ENCODE results near the gene KHNYN.
"Not testable (repeated sequence)": the region's sequence is repeated elsewhere in the genome, so short reads cannot be mapped to it uniquely, and the experiment has no call there.

Gene KHNYN

DNA sequence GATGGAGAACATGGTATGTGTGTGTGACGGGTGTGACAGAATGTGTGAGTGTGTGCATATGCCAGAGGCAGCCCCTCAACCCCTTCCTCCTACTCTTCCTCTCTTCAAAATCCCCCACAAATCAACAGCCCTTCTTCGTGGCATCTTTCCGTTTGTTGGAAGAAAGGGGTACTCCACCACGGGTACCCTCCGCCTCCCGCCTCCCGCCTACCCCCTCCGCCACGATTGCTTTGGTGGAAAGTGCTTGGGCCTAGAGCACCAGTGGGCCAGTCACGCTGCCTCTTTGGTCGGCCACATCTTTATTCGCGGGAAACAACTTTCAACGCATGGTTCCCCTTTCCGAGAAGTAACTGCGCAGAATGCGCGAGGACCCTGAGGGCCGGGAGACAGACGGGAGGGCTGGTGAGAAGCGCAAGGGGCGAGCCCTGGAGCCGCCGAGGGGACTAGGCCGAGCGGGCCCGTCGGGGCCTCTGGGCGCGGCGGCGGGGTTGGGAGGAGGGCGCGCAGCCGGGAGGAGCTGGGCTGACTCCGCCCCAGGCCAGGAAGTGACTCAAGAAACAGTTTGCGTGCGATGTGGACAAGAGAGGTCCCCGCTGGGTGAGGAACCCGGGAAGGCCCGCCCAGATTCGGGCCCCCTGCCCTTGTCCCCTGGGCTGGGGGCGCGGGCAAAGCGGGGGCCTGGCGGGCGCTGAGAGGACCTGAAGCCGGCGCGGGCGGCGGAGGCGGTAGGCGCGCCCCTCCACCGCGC is at the start of gene KHNYN, which contains the start of gene CBLN3:
TSS of gene KHNYN (plus strand) at position 560 of the 748 bp plus-strand sequence. CDS start 777 bp downstream, outside the sequence.
TSS of gene CBLN3 (minus strand) at position 274 of the 748 bp plus-strand sequence. CDS start 614 bp downstream, outside the sequence.
- DNase-seq, result peak; percentile 94

DNA sequence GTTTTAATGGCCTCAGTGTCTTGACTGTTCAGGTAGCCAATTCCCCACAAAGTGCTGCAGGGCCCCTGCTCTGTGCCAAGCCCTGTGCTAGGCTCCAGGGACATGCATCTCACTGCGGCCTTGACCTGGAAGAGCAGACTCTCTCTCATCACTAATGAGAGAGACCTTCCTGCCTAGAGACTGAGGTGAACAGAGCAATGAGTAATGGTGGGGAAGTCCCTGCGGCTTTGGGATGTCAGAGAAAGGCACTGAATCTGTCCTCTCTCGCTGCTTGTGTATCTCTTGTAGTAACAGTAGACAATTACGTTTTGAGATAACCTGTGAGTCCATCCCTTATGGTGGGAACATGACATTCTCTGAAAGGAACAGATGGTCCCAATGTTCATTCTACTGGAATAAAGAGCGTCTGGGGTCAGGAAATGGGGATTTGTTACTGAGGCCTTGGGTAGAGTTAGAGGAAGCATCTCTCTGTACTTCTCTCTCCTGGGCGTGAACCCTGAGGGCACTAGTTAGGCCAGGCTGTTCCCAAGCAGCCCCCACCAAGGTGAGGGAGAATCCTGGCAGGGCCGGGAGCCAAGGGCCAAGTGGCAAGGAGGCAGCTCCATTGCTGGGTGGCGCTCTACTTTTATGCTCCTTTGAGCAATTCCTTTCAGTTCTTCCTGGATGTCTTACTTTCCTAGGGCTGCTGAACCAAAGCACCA is 48.2 kb upstream of the KHNYN start:
- no peak for DNase-seq

GRCh38 chr14:24382064-24382371 is 47.7 kb upstream of the KHNYN start:
- no peak for DNase-seq

DNA sequence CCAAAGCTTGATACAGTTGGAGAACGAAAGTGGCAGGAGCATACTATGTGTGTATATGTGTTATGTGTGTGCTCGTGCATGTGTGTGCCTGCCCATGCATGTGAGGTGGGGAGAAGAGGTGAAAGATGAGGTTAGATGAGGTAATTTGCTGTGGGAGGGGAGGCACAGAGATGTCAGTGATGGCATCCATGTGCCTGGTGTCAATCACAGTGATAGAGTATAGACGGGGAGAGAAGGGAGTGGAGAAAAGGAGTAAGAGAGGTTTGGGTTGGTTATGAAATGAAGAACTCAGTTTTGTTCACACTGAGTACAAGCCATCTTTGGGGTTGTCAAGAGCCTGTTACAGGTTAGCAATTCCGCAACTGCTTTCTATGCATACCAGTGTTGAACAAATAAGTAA is 45.6 kb upstream of the KHNYN start:
- DNase-seq, result no peak

GRCh38 chr14:24385524-24385923 is 44.2 kb upstream of the KHNYN start:
- DNase-seq, result no peak

DNA sequence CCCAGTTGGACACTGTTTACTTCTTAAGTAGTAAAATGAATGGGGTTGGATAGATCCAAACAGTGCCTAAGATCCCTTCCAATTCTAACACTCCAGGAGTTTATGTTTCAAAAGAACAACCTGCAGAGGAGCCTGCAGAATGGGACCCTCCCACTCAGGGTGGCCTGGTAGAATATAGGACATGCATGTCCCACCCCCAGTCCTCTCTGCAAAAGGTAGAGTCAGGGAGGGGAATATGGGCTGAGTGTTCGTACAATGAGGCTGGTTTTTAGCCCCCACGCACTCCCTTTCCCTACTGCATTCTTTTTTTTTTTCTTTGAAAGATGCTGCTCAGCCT is 42.8 kb upstream of the KHNYN start:
- DNase-seq, result no peak

- not testable (repeated sequence) for DNase-seq
Measured at GRCh38 chr14:24387579-24387978, 42.2 kb upstream of the KHNYN start.

GRCh38 chr14:24388474-24389179 is 41.1 kb upstream of the KHNYN start:
- no peak for DNase-seq

GRCh38 chr14:24389226-24389848 is 40.4 kb upstream of the KHNYN start:
- DNase-seq, result no peak

DNA sequence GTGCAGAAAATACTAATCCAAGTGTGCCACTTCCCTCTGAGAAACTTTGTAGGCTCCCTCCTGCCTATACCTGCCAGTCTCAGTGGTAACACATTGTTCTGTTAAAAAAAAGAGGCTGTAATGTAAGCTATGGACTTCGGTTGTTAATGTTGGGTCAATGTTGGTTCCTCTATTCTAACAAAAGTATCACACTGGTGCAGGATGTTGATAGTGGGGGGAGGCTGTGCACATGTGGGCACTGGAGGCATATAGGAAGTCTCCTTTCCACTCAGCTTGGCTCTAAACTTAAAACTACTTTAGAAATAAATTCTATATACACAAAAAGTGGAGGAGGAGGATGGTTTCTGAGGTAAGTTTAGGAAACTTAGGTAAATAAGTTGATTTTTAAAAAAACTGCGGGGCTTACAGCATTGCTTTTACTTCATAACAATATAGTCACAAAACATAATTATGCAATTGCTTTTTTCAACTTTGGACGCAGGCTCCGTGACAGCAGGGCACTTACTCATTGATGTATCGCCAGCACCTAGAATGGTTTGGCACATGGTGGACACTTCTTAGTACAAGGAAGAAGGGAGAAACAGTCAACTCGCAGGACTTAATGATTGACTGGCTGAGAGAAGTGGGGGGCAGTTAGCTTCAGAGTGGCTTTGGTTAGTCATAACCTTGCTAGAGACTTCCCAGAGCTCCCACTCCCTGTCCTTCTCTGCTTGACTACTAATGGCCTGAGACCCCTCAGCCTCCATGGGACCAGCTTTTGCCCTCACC is 38.9 kb upstream of the KHNYN start:
- DNase-seq, result no peak

GRCh38 chr14:24392325-24393091 is 37.2 kb upstream of the KHNYN start:
- DNase-seq, result peak; percentile 63

DNA sequence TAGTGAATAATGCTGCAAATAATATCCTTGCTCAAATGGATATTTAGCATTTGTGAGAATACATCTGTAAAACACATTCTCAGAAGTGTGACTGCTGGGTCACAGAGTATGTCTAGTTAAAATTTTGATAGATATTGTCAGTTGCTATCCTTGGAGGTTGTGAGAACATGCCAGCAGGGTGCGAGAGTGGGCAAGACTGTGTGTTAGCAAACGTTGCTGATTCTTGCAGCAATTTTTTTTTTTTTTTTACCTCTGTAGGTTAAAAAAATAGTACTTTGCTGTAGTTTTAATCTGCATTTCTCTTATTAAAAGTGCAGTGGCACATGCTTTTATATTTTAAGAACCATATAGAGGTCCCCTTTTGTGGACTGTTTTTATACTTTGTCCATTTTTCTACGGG is 35.5 kb upstream of the KHNYN start:
- DNase-seq, result no peak

DNA sequence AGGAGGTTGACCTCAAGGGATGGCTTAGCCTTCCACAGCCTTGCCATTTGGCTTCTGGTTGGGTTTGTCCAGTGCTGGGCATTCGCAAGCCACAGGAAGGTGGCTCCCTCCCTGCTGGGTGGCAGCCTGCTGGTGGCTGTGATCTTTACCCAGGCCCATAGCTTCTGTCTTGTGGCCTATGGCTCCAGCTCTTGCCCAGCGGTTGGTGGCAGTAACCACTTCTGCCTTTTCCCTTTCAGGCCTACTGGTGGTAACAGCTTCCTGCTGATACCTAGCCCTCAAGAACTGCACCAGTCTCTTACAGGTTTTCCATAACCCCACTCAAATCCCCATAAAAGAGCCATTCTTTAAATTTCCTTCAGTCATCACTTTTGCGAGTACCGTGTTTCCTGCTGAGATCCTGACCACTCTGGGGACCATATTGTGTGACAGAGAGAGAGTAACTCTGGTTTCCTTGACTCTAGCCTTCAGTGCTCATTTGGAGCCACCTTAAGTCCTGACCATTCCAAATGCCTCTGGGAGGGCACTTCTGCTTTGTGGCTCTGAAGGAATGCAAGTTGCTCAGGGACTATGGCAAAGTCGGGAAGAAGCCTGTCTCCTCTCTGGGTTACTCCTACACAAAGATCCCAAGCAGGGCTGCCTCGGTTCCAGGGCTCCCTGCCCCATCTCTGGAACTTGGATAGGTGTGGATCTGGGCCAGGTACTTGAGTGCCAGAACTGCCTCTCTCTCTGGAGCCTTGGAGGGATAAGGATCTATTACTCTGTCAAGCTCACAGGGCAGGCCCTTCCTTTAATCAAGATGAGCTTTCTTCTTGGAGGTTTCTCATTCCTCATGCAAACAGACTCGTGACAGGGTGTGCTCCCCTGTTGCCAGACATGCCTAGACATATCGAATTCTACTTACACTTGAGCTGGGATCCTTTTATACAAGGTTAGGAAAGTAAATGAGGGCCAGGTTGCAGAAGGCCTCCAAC is 33.9 kb upstream of the KHNYN start:
- peak; percentile 15 for DNase-seq

DNA sequence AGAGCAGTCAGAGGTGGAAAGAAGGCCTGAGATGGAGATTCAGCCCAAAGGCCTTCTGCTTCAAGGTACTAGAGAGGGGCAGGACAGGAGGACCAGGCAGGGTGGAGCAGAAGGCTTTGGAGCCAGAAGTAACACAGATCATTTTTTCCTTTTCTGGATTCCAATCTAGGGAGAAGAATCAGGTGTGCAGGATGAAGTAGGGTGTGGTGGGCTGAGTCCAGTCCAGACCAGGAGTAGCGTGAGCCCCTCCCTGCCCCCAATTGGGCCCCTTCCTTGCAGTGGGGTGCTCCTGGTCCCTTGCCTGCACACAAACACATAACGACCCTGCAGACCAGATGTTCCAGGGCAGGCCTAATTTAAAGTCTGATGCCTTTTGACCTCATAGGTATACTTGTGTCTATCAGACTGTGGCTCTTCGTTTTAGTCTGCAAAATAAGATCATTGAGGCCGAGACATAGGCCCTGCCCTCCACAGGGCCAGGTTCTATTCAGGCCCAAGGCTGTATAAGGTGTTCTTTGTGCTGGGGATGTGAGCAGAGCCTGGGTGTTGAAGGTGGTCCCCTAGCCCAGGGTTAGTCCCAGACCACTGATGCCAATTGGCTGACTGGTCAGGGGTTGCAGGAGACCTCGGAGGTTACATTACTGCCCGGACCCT is 32.0 kb upstream of the KHNYN start:
- no peak for DNase-seq

GRCh38 chr14:24398293-24398652 is 31.5 kb upstream of the KHNYN start:
- no peak for DNase-seq

- DNase-seq, result no peak
Measured at GRCh38 chr14:24398653-24399446, 30.9 kb upstream of the KHNYN start, which contains the start of gene NYNRIN. TSS of gene NYNRIN (plus strand) at chr14:24399003. CDS start at chr14:24399247, 244 bp downstream.

DNA sequence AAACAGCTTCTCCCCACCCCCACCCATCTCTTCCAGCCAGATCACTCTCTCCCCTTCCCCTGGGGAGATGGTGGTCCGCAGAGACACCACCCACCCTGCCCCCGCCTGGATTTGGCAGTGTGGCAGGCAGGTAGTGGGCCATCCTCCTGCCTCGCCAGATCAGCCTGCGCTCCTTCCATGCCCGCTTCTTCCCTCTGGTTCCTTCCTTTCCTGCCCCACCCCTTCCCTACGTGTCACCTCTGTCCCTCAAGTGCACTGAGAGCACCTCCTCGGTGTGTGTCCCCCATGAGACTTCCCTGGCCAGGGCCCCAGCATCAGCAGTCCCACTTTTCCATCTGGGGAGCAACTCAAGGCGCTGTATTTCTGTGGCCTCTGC is 30.3 kb upstream of the KHNYN start:
- DNase-seq, result peak; percentile 69

GRCh38 chr14:24399999-24400718 is 29.6 kb upstream of the KHNYN start:
- DNase-seq, result peak; percentile 14

Data from DMS79 treated with DMSO at 0.1 percent for 48 hours (cell line).